Jurkat, Clone E6-1 (cell line): ENCODE data around the gene FKRP. TPM values are rescaled to one million over a fixed set of nuclear protein-coding genes. Genes with fewer than 3 reads are reported as not detected.
A peak's percentile ranks its signal among the peaks of the same experiment; 100 is the strongest.
"Not testable (repeated sequence)": the region's sequence is repeated elsewhere in the genome, so short reads cannot be mapped to it uniquely, and the experiment has no call there.

Experiments
- DNase-seq: peaks from one replicate; pipeline ENCODE4 v3.0.0-alpha.2; 2011; ENCODE audit warnings: low read depth, low spot score
- H3K4me3 ChIP-seq: 2 replicates; pipeline ENCODE4 v1.5.1; 2011; ENCODE audit warnings: mild to moderate bottlenecking, low read length, control low read depth, moderate library complexity
- polyA plus RNA-seq: library from polyadenylated mRNA; unstranded; fragments of >200 nt; gene quantifications from one replicate; pipeline ENCODE4 v1.2.1, GENCODE V29; 2012; ENCODE audit warnings: missing spikeins; ENCODE audit not compliant: insufficient read length, insufficient read depth

Gene FKRP, protein sequence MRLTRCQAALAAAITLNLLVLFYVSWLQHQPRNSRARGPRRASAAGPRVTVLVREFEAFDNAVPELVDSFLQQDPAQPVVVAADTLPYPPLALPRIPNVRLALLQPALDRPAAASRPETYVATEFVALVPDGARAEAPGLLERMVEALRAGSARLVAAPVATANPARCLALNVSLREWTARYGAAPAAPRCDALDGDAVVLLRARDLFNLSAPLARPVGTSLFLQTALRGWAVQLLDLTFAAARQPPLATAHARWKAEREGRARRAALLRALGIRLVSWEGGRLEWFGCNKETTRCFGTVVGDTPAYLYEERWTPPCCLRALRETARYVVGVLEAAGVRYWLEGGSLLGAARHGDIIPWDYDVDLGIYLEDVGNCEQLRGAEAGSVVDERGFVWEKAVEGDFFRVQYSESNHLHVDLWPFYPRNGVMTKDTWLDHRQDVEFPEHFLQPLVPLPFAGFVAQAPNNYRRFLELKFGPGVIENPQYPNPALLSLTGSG
- 9.9 TPM for polyA plus RNA-seq

DNA sequence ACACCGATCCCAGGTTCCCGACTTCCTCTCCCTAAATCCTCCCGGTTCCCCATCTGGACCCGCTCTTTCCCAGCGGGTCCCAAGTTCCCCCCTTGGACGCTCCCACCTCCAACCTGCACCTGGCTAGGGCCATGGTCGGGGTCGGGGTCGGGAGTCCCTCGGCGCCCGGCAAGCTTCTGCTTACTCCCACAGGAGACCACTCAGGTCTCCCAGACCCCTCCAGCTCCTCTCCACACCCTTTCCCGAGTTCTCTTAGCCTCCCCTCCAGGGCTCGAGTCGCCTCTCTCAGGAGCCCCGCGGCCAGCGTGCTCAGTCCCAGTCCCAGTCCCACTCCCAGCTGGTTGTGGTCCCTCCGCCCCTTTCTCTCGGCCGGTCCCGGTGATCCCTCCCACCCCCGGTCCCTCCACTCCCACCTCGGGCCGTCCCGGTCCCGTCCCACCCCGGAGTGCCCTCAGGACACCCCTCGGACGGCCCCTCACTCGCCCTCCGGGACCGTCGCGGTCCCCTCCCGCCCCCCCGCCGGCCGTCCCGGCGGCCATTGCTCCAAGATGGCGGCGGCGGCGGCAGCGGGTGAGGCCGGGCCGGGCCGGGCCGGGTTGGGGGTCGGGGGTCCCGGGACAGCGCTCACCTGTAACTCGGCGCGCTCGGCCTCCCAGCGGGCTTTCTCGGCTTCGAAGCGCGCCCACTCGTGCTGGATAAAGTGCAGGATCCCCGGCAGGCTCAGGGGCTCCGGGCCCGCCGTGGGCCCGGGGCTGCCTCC lies at the start of gene FKRP:
TSS of gene FKRP (plus strand) at position 537 of the 760 bp plus-strand sequence. CDS start 9,394 bp downstream, outside the sequence.
- DNase-seq = no peak
- H3K4me3 ChIP-seq = peak within 1 kb of the TSS; percentile 97

DNA sequence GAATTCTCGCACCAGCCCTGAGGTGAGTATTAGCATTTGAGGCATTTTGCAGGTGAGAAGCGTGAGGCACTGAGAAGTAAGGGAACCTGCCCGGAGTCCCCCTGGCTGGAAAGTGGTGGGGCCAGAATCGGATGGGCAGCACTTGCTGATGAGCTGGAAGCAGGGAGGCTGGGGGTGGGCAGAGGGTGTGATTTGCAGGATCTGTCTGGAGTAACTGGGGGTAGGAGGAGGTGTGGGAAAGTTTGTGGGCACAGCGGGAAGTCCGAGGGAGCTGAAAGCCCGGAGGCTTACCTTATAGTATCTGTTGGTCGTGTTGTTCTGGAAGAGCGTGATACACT lies 49.0 kb upstream of the FKRP start:
- no peak for DNase-seq
- no peak overlapping the region for H3K4me3 ChIP-seq

DNA sequence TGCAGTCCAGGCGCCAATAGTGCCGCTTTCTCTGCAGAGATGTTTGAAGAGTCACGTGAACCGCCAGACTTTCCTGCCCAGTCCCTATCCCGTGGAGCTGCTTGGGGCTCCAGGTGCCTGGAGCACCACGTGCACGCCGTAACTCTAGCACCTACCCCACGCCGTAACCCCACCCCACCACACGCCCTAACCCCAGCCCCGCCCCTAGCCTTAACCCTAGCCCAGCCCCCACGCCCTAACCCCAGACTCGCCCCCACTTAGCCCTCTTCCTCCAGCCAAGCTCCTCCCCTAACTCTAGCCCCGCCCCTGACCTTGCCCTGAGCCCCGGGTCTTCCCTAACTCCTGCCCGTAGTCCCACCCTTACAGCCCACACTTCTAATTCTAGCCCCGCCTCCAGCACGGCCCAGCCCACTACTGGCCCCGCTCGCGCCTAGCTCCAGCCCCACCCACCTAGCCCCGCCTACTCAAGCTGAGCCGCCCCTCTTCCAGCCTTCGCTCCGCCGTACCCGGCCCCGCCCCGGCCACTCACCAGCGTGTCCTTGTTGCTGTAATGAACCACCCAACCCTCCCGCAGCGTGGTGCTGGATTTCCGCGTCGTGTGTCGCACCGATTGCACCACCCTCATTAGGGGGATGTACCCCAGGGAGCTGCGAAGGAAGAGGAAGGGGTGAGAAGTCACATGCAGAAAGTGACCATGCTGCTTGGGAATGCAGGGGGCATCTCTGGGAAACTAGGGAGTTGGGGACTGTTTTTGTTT lies 48.5 kb upstream of the FKRP start:
- no peak for DNase-seq
- H3K4me3 ChIP-seq = no peak overlapping the region

DNA sequence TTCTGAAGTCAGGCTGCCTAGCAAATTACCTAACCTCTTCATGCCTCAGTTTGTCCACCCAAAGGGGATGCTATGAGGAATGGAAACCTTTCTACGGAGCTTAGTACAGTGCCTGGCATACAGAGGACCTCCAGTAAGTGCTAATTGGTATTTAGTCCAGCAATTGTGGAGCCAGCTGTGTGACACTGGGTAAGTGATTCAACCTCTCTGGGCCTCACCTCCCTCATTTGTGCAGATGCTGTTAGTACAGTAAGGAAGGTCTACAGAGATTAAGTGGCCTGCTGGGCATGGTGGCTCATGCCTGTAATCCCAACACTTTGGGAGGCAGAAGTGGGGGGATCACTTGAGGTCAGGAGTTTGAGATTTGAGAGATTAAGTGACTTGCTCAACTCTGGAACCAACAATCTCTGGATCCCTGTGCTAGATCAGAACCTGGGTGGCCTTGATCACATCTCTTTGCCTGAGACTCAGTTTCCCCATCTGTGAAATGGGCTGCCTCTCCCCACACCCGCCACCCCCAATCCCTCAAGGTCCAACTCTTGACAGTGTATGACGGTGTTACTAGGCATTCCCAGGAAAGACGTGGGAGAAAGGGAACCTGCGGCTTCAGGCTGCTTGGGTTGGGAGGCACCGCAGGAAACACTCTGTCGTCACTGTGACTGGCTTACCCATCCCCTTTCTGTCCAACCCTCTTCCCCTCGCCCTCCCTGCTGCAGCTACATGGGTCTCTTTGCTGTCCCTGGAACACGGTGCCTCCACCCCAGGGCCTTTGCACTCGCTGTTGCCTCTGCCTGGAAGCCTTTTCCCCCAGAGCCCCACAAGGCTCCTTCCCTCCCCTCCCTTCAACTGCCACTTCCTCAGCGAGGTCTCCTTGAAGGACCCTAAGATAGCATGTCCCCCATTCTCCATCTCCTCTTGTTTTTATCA lies 47.2 kb upstream of the FKRP start:
- no peak overlapping the region for H3K4me3 ChIP-seq

DNA sequence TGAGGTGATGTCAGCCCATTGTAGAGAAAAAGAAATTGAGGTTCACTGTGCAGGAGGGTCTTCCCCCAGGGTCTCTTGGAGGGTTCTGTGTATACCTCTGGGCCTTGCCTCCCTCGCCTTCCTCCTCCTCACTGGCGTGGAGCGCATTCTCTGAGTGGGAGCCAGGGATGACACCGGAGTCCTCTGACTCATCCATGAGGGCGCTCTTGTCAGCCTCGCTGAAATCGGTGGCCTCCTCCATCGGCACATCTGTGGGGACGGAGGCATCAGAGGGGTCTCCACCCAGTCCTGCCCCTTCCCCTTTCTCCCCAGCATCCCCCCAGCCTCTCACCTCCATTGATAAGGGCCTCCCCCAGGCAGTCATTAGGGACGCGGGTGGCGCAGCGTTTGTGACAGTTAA lies 45.2 kb upstream of the FKRP start:
- no peak overlapping the region for H3K4me3 ChIP-seq
- DNase-seq = no peak

More for the DNA sequence above, 47.2 kb upstream of the FKRP start:
- no peak for DNase-seq

DNA sequence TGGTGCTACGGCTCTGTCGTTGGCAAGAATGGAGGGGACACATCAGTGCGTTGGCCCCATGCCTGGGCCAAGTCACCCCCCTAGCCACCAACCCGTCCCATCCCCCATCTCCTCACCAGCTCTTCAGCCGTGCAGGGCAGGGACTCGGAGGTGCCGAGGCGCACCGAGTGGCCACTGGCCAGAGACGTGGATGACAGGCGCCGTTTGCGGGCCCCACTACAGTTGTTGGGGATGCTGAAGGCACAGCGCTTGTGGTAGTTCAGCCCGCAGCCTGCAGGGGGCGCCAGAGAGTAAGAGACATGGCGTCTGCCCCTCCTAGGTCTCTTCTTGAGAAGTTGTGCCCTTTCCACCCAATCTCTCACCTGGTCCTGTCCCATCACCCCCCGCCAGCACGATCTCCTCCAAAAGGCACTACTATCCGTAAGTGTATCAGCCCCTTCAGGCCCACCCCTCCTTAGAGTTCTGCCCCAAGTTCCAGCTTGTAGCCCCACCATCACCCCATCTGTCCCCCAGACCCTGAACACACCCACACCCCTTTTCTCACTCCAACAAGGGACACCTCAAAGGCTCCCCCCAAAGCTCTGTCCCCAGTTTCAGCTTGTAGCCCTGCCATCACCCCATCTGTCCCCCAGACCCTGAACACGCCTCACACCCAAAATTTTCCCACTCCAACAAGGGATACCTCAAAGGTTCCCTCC lies 41.3 kb upstream of the FKRP start:
- H3K4me3 ChIP-seq = no peak overlapping the region
- DNase-seq = peak; percentile 41

DNA sequence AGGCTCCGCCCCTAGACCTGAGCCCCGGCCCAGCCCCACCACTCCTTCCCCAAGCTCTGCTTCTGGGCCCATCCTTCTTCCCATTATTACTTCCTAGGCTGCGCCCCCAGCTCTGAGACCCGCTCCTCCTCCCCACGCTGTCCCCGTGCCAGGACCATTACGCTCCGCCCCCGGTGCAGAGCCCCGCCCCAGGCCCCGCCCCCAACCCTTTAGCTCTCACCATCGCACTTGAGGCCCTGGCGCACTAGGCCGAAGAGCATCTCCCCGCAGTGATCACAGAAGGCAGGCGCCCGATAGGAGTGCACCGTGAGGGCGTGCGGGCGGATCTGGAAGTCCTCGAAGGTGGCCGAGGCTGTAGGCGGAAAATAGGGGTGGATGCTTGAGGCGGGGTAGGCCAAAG lies 35.2 kb upstream of the FKRP start:
- no peak overlapping the region for H3K4me3 ChIP-seq
- no peak for DNase-seq

DNA sequence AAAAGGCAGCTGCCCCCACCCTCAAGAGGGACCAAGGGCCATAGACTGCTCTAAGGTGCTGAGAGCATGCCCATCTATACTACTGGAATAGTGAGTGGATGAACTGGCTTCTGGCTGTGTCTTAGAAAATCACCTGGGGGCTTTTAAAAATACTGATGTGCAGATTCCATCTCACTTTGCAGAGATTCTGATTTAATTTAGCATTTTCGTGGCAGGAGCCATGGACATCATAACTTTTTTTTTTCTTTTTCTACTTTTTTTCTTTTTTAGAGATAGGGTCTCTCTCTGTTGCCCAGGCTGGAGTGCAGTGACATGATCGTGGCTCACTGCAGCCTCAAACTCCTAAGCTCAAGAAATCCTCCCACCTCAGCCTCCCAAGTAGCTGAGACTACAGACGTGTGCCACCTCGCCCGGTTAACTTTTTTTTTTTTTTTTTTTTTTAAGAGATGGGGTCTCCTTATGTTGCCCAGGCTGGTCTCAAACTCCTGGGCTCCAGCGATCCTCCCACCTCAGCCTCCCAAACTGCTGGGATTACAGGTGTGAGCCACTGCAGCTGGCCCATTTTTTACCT lies 33.0 kb upstream of the FKRP start:
- not testable (repeated sequence) for H3K4me3 ChIP-seq, DNase-seq

DNA sequence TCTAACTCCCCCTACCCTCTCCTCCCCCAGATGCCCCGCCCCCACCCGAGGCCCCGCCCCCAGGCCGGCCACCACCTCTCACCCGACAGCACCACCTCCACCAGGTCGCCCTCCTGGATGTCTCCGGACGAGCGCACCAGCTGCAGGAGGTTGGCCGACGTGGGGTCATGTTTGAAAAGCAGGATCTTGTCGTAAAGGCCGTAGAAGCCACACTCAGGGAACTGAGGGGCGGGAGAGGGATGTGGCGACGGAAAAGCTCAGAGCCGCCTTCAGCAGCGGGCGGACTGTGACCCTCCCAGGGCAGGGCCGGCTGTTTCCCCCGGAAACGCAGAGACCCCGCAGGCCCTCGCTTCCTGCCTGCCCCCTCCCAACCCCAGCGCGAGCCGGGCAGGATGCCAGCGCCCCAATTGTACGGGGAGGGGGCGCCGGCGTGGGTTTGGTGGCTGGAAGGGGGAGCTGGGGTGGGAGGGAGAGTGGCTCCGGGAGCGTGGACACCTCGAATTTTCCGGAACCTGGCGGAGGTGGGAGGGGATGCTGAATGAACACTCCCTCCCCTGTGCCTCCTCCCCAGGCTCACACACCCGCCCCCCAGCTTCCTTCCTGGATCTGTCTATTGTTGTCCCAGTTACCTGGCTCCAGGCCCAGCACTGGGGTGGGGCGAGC lies 31.9 kb upstream of the FKRP start:
- peak overlapping the region; percentile 91 for H3K4me3 ChIP-seq
- peak; percentile 70 for DNase-seq

DNA sequence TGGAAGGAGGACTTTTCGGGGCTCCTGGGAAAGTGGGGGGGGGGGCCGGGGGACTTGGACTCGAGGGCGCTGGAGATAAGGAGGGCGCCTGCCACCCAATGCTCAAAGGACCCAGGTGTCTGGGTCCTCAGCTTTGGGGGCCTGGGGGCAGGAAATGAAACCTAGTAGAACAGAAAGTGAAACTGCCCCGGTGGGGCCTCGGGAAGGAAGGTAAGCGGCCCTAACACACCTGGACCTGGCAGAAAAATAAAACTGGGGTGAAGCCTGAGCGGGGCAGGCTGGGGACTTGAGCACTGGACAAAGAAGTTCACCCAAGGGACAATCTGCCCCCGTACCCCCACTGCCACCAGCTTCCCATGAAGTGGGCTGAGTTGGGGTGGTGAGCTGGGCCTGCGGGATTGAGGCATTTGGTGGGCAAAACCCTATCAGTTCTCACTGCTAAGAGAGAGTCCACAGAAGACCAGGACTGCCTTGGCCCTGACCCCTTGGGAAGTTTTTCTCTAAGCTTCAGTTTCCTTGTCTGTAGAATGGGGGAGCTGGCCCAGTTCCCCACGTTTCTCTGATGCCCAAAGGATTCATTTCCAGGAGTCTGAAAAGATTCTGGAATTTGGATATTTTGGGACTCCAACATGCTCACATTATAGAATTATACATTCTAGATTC lies 31.3 kb upstream of the FKRP start:
- peak overlapping the region; percentile 91 for H3K4me3 ChIP-seq
- peak; percentile 71 for DNase-seq

DNA sequence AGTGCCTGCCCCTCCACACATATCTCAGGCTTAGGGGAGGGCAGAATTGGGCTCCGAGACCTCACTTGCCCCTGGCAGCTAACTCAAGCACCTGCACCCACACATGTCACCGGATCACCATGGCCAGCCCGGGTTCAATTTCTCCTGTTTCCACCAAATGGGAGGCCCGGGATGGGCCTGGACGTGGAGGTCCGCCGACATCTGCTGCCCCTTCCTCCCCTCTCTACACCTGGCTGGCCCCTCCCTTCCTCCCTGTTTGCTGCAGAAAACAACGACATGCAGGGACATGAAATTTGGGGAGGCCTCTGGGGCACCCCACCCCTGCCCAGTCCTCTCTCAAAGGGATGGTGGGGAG lies 30.3 kb upstream of the FKRP start:
- H3K4me3 ChIP-seq = peak overlapping the region; percentile 91
- no peak for DNase-seq

DNA sequence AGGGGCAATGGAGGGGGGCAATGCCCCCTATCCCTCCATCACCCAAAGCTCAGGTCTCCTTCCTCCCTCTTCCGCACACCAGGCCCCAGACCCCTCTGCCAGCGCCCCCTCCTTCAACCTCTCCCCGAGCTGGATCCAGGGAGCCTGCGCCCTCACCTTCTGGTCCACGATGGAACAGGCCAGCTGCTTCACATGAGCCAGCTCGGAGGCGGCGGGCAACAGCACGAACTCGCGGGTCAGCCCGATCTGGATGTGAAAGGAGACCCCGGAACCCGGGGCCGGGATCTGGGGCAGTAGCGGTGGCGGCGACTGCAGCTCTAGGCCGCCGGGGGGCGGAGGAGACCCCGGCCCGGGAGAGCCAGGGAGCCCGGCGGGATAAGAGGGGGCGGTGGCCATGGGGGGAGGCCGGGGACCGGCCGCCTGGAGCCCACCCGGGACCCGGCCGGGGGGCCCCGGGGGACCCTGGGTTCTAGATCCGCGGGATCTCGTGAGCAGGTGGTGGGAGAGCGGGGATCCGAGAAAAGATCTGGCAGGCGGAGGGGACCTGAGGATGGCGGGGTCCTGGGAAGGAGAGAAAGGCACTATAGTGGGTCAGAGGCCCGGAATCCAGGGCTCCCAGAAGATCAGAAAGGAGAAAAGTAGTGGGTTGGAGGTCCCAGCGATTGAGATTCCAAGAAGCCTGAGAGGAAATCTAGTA lies 29.7 kb upstream of the FKRP start:
- no peak for DNase-seq
- peak overlapping the region; percentile 91 for H3K4me3 ChIP-seq

DNA sequence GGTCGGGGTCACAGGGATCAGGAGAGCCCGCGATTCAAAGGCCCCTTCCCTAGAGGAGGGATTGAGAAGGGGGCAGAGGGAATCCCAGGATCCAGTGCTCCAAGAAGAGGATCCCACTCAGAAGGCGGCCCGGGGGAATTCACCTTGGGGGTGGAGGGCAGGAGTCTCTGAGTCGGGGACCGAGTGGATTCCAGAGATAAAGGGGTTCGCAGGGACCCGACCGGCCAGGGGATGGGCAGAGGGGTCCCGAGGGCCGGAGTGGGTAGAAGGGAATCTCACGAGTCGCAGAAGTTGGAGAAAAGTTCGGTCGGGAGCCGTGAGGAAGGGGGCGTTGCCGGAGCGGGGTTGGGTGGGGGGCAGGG lies 29.2 kb upstream of the FKRP start:
- no peak for DNase-seq
- peak overlapping the region; percentile 91 for H3K4me3 ChIP-seq

DNA sequence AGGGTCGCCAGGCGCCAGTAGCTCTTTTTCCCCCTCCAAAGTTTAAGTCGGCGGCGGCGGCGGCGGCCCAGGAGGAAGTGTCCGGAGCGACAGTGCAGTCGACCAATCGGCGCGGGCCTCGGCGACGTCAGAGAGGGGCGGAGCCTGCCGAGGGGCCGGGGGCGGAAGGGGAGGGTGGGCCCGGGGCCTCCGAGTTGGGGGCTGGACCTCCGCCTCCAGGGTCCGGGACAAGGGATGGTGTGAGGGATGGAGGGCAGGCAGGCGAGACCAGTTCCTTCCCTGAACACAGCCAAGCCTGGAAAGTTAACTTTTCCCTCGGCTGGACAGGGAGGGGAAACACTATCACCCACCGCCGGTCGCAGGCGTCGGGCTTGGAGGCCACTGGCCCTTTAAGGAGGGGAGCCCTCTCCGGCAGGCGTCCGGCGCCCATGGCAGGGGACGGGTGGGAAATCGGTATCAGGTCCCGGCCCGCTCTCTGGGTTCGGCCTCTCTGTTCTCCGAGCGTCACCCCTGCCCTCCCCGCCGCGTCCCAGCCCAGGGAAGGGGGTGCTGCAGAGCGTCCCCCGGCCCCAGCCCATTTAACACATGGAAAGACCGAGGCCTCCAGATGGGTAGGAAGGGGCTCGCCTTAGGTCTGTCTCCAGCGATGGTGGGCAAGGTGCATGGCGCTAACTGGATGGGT lies 28.7 kb upstream of the FKRP start, which contains the start of gene PRKD2:
TSS of gene PRKD2 (minus strand) at position 81 of the 682 bp plus-strand sequence. CDS start 744 bp downstream, outside the sequence.
- H3K4me3 ChIP-seq = peak within 1 kb of the TSS; percentile 91
- DNase-seq = peak; percentile 62

DNA sequence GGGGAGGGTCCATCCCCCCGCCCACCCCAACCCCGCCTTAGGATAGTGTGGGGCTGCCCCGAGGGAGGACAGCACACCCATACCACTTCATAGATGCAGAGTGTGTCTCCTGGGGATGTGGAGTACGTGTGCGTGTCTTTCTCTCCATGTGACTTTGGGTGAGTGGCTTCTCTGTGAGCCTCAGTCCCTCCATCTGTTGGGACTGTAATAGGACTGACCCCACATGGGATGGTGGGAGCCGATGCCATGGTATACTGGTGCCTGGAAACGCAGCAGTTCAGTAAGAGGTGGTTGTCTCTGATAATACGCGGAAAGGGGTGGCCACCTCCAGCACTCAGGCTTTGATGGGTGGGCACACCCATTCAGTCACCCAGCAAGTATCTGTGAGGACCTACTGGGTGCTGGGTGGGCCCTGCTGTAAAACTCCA lies 28.1 kb upstream of the FKRP start:
- no peak for DNase-seq
- peak overlapping the region; percentile 91 for H3K4me3 ChIP-seq
